NCI-H1105 treated with DMSO at 0.1 percent for 48 hours (cell line): ENCODE measurements around the gene HSPB3.
"Not testable (repeated sequence)": the region's sequence is repeated elsewhere in the genome, so short reads cannot be mapped to it uniquely, and the experiment has no call there.

Source experiments
- DNase-seq: peaks from one replicate; lab custom pipeline; 2025; lab: John Stamatoyannopoulos, UW

Gene HSPB3

GRCh38 chr5:54457094-54457862 lies 1.8 kb downstream of the HSPB3 start:
- DNase-seq, result no peak

- no peak for DNase-seq
Observed at GRCh38 chr5:54458221-54458620, 2.7 kb downstream of the HSPB3 start.

DNA sequence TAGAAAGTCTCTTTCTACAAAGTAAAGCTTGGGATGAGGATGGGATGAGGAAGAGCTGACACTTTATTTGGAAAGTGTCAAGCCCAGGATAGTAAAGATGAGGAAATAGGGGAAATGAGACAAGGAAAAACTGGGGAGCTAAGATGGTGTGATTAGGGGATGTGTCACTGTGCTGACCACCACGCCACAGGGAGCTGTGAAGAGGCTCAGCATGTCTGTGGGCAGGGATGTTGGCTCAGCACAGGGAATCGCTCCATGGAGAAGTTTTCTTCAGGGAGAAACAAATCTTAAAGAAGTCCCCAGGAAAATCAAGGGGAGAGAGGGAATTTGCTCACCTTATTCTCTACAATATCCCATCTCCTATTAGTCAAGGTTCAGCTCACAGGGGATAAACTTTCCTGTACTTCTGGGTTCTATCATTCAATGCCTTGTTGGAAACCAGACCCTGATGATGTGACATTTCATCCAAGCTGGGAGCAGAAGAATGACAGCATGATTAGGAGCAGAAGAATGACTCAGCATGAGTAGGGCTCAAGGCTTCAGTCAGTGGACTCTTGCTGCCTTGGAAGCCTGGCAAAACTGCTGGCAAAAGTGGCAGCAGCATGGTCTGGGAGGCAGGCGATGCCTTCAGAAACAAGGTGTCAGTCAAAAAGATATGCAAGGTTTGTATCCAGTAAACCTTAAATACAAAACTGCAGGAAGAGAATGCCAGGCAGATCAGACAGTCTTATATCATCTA lies 4.9 kb downstream of the HSPB3 start:
- DNase-seq, result no peak

GRCh38 chr5:54462281-54462680 lies 6.8 kb downstream of the HSPB3 start:
- DNase-seq, result no peak

GRCh38 chr5:54463713-54464112 lies 8.2 kb downstream of the HSPB3 start:
- no peak for DNase-seq

GRCh38 chr5:54469622-54470021 lies 14.1 kb downstream of the HSPB3 start:
- no peak for DNase-seq

DNA sequence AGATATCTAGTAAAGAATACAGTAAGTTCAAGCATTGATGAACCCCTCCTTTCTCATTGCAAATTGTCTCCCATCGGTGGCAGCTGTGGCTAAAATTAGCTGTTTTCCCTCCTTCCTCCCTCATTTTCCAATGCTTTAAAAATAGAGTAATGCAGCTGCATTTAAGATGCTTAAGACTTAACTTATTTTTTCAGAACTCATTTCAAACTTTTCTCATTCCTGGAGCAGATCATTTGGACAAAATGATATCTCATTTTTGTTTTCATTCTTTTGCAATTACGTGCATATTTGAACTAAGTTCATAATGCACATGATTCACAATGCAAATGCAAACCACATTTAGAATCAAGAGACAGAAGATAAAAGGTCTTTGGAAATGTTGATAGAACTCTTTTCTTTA lies 14.6 kb downstream of the HSPB3 start:
- DNase-seq, result no peak

DNA sequence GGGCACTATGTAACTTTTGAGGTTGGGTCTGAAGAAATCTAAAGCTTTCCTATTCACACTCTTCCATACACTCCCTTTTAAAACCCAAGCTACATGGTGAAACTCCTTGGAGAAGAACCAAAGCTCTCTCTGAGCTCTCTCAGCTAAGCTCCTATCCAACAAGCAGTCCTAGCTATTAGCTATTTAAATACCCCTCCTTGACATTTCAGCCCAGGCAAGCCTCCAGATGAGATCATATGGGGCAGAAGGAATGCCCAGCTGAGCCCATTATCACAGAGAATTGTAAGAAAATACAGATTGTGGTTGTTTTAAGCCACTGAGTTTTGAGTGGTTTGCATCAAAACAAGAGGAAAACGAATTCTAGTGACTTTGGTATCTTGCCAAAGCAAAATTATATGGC lies 15.2 kb downstream of the HSPB3 start:
- no peak for DNase-seq

GRCh38 chr5:54471398-54471797 lies 15.9 kb downstream of the HSPB3 start:
- no peak for DNase-seq

- no peak for DNase-seq
Observed at GRCh38 chr5:54476682-54477081, 21.2 kb downstream of the HSPB3 start.

GRCh38 chr5:54477941-54478478 lies 22.5 kb downstream of the HSPB3 start:
- no peak for DNase-seq

GRCh38 chr5:54480296-54480695 lies 24.8 kb downstream of the HSPB3 start:
- DNase-seq, result no peak

DNA sequence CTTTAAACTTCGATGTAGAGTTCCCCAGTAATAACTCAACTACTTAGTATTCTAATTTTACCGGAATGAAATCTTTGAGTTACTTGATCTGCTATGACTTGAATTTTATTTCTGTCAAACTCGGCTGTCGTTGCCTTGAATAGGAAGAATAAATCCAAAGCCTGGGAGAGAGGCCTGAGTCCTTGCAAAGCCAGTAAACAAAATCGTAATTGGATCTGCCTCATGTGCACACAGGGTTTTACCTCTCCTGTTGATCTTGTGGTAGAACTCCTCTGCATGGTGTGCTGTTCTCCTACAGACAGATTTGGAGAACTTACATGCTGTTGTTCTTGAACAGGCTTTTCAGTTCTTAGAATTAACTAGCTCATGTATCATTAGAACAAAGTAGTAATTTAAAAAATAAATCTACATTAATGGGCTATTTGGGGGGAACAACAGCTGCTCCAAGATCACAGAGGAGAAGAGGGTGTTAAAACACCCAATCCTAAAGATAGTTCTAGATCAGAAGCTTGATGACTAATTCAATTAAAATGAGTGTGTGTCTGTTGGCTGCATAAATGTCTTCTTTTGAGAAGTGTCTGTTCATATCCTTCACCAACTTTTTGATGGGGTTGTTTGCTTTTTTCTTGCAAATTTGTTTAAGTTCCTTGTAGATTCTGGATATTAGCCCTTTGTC lies 28.9 kb downstream of the HSPB3 start:
- DNase-seq, result no peak

DNA sequence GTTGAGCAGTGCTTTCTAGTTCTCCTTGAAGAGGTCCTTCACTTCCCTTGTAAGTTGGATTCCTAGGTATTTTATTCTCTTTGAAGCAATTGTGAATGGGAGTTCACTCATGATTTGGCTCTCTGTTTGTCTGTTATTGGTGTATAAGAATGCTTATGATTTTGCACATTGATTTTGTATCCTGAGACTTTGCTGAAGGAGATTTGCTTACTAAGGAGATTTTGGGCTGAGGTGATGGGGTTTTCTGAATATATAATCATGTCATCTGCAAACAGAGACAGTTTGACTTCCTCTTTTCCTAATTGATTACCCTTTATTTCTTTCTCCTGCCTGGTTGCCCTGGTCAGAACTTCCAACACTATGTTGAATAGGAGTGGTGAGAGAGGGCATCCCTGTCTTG lies 30.2 kb downstream of the HSPB3 start:
- not testable (repeated sequence) for DNase-seq

GRCh38 chr5:54489648-54489979 lies 34.1 kb downstream of the HSPB3 start:
- not testable (repeated sequence) for DNase-seq

- DNase-seq, result no peak
Observed at GRCh38 chr5:54491326-54491725, 35.8 kb downstream of the HSPB3 start.

DNA sequence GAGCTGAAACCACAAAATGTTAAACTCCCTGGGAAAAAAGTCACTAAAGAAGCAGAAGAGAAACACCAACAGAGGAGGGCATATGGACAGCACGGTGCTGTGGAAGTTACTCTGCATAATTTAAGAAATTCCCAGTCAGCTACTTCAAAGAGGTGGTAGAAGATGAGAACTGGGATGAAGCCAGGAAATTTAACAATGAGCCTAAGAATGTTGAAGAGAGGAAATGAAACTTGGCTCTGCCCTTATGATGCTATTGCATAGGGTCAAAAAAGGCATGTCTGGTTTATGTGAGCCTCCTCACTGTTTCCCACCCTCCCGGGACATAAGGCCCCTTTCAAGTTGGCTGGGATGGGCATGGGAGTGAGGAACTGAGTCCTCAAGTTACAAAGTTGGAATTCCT lies 36.7 kb downstream of the HSPB3 start:
- DNase-seq, result no peak

DNA sequence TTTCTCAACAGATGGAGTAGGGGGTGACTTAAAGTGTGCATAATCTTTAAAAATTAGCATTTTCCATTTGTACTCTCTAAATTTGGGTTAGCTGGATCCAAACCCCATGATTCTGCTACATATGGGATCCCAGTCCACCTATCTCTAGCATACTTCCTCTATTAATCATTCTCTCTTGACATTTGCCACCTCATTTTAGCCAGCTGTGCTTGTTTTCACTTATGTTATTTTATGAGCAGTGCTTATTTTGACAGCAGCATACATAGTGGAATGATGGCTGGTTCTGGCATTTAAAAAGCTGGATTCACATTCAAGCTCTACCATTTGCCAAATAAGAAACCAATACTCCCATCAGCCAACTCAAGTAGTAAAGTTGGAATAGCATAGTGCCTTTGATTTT lies 39.5 kb downstream of the HSPB3 start:
- no peak for DNase-seq
